Effector memory CD4-positive, alpha-beta T cell (primary cell): ENCODE data around the gene EXOC4.

Experiments
- DNase-seq, 3 donors: peaks; one replicate each; pipeline ENCODE4 v3.0.0-alpha.2; 2020
- H3K27ac ChIP-seq: 2 replicates; pipeline ENCODE4 v1.7.0; 2013; ENCODE audit warnings: mild to moderate bottlenecking, low read length, moderate library complexity; ENCODE audit not compliant: insufficient read depth, poor library complexity, severe bottlenecking
- H3K27me3 ChIP-seq: replicated peaks from 2 replicates; pipeline ENCODE4 v1.7.0; 2013; ENCODE audit warnings: mild to moderate bottlenecking, low read length; ENCODE audit not compliant: insufficient read depth, control insufficient read depth, poor library complexity, severe bottlenecking
- H3K36me3 ChIP-seq: 2 replicates; pipeline ENCODE4 v1.7.0; 2013; ENCODE audit warnings: mild to moderate bottlenecking, low read length, moderate library complexity; ENCODE audit not compliant: control insufficient read depth, insufficient read depth
- H3K4me1 ChIP-seq: 2 replicates; pipeline ENCODE4 v1.7.0; 2013; ENCODE audit warnings: low read length, mild to moderate bottlenecking; ENCODE audit not compliant: control insufficient read depth, insufficient read depth, poor library complexity, severe bottlenecking
- H3K4me3 ChIP-seq: 2 replicates; pipeline ENCODE4 v1.7.0; 2013; ENCODE audit warnings: low read length, low read depth, mild to moderate bottlenecking; ENCODE audit not compliant: insufficient read depth, poor library complexity, severe bottlenecking
- H3K9me3 ChIP-seq: 2 replicates; pipeline ENCODE4 v1.7.0; 2013; ENCODE audit warnings: mild to moderate bottlenecking, low read length, moderate library complexity; ENCODE audit not compliant: control insufficient read depth

Gene EXOC4

DNA sequence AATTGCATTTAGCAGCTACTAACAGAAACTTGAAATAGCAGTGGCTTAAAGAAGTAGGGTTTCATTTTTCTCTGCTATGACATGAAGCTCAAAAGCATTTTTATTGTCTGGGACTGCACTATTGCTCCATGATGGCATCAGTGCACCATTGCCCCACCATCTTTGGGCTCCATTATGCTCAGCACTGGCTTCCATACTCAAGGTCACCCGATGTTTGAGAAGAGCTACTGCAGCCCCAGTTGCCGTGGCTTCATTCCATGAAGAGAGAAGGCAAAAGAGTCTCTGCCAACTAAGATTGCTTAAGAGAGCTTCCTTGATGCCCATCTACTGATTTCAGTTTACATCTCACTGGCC lies 682.1 kb downstream of the EXOC4 start:
- H3K4me1 ChIP-seq = no peaks in the 10 kb centered on the region
- no peak overlapping the region for H3K27ac ChIP-seq
- H3K36me3 ChIP-seq = peaks cover 6% of the 10 kb centered on the region
- DNase-seq = no peak
- H3K4me3 ChIP-seq = no peak overlapping the region
- no peaks in the 10 kb centered on the region for H3K27me3 ChIP-seq
- no peaks in the 10 kb centered on the region for H3K9me3 ChIP-seq

DNA sequence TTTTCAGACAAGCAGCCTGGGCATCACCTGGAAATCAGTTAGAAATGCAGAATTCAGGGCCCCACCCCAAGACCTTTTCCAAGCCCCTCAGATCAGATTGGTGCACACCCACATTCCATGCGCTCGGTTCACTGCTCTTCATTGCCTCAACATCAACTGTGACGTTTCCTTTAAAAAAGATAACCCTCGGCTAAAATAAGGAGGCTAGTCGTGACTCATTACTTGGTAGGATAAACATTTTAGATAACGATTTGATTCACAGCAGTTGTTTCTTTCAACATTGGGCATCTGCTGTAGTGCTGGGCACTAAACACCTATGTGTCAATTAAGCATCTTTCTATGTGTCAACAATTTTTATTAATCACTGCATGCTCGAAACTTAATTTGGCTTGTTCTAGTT lies 683.2 kb downstream of the EXOC4 start:
- no peaks in the 10 kb centered on the region for H3K9me3 ChIP-seq
- no peaks in the 10 kb centered on the region for H3K4me1 ChIP-seq
- no peak overlapping the region for H3K4me3 ChIP-seq
- H3K27me3 ChIP-seq = no peaks in the 10 kb centered on the region
- no peak overlapping the region for H3K27ac ChIP-seq
- H3K36me3 ChIP-seq = peaks cover 6% of the 10 kb centered on the region
- DNase-seq = no peak

DNA sequence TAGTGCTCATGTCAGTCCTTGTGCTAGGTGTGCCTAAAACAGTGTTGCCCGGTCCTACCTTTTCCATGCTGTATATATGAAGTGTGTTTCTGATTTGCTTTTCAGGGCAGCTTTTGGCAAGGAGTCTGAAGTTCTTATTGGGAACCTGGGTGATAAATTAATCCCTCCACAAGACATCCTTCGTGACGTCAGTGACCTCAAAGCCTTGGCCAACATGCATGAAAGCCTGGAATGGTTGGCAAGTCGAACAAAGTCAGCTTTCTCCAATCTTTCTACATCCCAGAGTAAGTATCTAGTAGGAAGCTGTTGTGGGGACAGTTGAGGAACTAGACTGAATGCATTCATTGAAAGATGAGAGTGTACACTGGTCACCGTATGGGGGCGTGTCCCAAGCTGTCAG lies 684.9 kb downstream of the EXOC4 start:
- no peaks in the 10 kb centered on the region for H3K9me3 ChIP-seq

DNA sequence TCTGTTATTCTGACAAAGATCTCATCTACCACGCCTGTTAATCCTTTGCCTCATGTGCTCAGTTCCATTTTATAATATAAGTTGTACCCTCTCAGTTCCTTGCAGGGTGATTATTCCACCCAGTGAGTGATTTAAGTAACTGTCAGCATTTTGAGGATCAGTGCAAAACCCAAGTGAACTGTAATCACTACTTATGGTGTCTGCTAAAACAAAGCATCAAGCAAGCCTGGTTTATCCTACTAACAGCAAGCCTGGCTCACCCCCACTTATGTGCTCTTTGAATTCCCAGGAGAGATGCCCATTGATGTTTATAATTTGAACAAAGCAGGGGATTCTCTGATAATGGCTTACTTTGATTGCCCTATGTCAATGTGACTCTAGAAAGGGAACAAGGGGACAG lies 687.5 kb downstream of the EXOC4 start:
- Histone ChIP-seq H3K4me3 (no peak overlapping the region), H3K4me1 (no peaks in the 10 kb centered on the region), H3K27ac (no peak overlapping the region), H3K36me3 (peaks cover 6% of the 10 kb centered on the region), H3K9me3 (no peaks in the 10 kb centered on the region), H3K27me3 (no peaks in the 10 kb centered on the region)
- DNase-seq = no peak

More for the DNA sequence above, 684.9 kb downstream of the EXOC4 start:
- H3K27me3 ChIP-seq = no peaks in the 10 kb centered on the region
- no peak for DNase-seq
- H3K4me3 ChIP-seq = no peak overlapping the region
- H3K36me3 ChIP-seq = peaks cover 6% of the 10 kb centered on the region
- no peak overlapping the region for H3K27ac ChIP-seq
- H3K4me1 ChIP-seq = no peaks in the 10 kb centered on the region

DNA sequence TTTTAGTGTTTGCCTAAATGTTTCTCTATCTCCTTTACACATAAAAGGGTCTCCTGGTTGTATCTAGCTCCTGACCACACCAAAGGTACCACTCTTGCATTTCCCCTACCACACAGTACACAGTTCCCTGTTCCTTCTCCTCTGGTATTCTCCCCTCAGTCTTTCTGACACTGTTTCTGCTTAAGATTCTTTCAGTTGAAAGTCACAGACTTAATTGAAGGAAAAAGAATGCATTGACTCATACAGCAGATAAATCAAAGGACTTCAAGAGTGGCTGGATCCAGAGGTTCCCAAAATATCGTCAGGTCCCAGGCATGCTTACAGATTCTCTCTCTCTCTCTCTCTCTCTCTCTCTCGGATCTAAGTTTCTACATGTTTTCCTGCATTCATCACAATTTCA lies 688.6 kb downstream of the EXOC4 start:
- no peaks in the 10 kb centered on the region for H3K4me1 ChIP-seq
- H3K9me3 ChIP-seq = no peaks in the 10 kb centered on the region
- DNase-seq = no peak
- no peak overlapping the region for H3K4me3 ChIP-seq
- peaks cover 6% of the 10 kb centered on the region for H3K36me3 ChIP-seq
- no peak overlapping the region for H3K27ac ChIP-seq
- H3K27me3 ChIP-seq = no peaks in the 10 kb centered on the region

DNA sequence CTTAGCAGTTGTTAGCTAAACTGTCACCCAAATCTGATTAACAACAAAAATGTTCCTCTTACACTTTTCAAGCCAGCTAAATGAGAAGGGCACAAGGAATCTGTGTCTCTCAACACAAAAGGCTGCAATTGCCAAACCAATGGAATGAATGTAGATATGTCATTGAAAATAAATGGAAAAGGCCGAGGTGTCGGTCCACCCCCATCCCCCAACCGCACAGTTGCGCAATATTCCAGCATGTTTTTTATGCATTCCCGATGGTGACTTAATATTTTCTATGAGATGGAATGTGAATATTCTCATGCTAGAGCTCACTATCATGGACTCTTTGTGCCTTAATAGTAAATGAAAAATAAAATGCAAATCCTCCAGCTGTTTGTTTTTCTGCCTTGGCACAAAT lies 692.6 kb downstream of the EXOC4 start:
- H3K27ac ChIP-seq = no peak overlapping the region
- H3K4me1 ChIP-seq = no peaks in the 10 kb centered on the region
- H3K27me3 ChIP-seq = no peaks in the 10 kb centered on the region
- H3K4me3 ChIP-seq = no peak overlapping the region
- H3K9me3 ChIP-seq = no peaks in the 10 kb centered on the region
- no peak for DNase-seq
- H3K36me3 ChIP-seq = no peaks in the 10 kb centered on the region

DNA sequence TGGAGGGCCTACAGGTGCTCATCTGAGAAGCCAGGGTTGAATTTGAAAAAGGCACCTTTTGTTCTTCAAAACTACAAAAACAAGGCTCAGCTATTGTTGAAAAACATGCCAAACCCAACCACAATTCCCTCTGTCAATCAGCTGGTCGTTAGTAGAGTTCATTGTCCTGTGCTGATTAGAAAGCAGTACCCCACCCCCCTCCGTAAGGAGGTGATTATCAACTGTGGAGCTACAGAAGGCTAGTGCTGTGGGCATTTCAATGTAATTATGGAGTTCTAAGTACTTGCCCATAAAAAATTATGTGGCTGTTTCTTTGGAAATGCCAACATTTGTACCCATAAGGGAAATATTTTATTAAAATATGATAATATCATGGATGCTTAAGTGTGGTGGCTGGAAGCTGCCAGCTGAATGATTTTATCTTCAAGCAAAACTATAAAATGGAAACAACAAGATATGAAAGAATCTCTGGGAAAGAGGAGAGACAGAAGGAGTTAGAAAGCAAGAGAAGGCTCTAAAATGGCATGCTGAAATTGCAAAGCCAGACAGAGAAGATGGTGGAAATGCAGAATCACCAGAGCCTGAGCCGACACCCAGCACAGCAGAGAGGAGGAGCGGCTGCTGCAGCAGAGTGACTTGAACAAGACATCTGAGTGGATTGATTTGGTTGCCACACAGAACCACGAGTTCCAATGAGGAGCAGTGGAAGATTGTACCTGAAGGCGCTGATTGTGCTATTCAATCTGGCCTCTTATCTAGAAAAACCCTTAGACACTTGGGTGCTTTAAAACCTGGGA lies 694.8 kb downstream of the EXOC4 start:
- Histone ChIP-seq H3K4me1 (no peaks in the 10 kb centered on the region), H3K4me3 (no peak overlapping the region), H3K36me3 (peaks cover 4% of the 10 kb centered on the region), H3K27me3 (no peaks in the 10 kb centered on the region), H3K27ac (no peak overlapping the region), H3K9me3 (no peaks in the 10 kb centered on the region)
- DNase-seq = no peak

DNA sequence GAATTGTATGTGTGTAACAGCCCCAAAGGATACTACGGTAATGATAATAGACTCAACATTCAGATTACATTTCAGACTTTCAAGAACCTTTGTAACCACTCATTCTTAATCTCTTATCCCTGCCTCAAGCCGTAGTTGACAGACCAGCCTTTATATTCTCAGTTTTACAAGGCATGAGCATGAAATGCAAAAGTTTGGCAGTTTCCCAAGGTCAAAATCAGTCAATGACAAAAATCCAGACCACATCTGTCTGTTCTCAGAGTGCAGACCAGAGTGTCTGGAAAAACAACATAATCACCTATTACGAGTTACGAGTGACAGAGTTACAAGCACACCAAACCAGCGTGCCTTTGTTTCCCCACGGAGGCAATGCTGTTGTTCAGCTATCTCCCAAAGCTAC lies 695.7 kb downstream of the EXOC4 start:
- H3K27me3 ChIP-seq = no peaks in the 10 kb centered on the region
- no peak overlapping the region for H3K4me3 ChIP-seq
- no peaks in the 10 kb centered on the region for H3K4me1 ChIP-seq
- peaks cover 4% of the 10 kb centered on the region for H3K36me3 ChIP-seq
- no peak overlapping the region for H3K27ac ChIP-seq
- DNase-seq = no peak
- no peaks in the 10 kb centered on the region for H3K9me3 ChIP-seq

DNA sequence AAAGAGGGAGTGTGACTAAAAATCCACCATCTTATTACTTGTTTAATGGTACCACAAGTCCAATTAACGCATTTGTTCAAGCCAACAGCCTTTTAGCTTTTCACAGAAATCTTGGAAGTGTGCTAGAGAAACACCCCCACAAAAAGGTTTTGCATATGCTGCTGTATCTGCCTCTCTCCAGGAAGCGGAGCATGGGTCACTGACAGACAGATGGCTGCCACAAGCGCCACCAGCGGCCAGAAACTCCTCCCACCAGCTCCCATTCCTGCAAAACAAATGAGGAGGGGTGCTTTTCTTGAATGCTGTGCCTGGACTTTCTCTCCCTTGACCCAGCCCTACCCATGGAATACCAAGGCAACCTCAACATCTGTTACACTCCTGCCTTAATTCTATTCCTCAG lies 698.0 kb downstream of the EXOC4 start:
- H3K4me1 ChIP-seq = no peaks in the 10 kb centered on the region
- H3K4me3 ChIP-seq = no peak overlapping the region
- peaks cover 4% of the 10 kb centered on the region for H3K36me3 ChIP-seq
- DNase-seq = no peak
- no peaks in the 10 kb centered on the region for H3K9me3 ChIP-seq
- H3K27me3 ChIP-seq = no peaks in the 10 kb centered on the region
- no peak overlapping the region for H3K27ac ChIP-seq

DNA sequence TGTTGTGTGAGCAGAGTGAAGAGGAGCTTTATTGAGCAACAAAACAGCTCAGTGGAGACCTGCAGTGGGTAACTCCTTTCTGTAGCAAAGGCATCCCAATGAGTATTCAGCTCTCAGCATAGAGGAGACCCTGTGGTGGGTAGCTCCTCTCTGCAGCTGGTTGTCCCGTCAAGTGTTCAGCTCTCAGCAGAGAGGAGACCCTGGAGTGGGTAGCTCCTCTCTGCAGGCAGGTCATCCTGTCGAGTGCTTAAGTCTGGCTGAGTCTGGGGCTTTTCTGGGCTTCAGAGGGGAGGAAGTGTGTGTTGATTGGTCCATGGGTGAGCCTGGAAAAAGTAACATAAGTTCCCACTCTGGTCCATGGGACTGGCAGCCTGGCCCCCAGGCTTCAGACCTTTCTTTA lies 702.3 kb downstream of the EXOC4 start:
- H3K9me3 ChIP-seq = no peaks in the 10 kb centered on the region
- no peak overlapping the region for H3K27ac ChIP-seq
- H3K4me3 ChIP-seq = no peak overlapping the region
- no peak for DNase-seq
- H3K27me3 ChIP-seq = no peaks in the 10 kb centered on the region
- H3K4me1 ChIP-seq = no peaks in the 10 kb centered on the region
- peaks cover 4% of the 10 kb centered on the region for H3K36me3 ChIP-seq
